GM18498 (cell line): ENCODE results near the gene RASL10B.

Source experiments
- ATAC-seq: cut with Tn5 transposase; IDR thresholded peaks from one replicate; pipeline ENCODE4 v1.9.1; 2021; ENCODE audit warnings: mild to moderate bottlenecking, moderate library complexity; ENCODE audit not compliant: unreplicated experiment

The RASL10B gene

DNA sequence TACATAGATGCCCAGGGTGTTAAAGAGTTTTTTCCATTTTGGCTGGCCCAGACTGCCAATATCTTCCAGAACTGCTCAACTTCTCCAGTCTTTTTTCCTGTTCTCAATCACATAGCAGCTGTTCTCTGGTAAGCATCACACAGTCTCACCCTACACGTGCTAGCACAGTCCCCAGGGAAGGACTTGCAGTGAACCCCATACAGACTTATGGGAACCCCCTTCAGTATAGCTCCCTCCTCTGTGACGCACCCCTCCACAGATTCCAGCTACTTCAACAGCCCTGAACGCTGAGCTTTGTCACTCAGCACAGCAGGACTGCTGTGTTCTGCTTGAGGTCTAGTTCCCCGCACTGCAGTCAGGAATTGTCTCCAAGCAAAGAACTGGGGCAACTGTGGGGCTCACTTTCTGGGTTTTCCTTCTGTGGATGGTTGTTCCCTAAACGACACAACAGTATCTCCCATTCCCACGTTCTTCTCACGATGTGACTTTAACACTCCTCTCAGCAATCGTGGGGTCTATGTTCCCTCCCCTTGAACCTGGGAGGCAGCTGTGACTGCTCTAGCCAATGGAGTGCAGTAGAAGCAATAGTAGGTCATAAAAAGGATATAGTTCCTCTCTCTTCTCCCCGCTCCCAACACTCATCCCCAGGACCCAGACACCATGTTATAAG lies 60.4 kb downstream of the RASL10B start:
- ATAC-seq = no peak
